HG02938 (cell line): ENCODE measurements around the gene SPEF2.
"Not testable (repeated sequence)": the region's sequence is repeated elsewhere in the genome, so short reads cannot be mapped to it uniquely, and the experiment has no call there.

Experiments
- ATAC-seq: cut with Tn5 transposase; IDR thresholded peaks from one replicate; pipeline ENCODE4 v1.9.1; 2021; ENCODE audit warnings: mild to moderate bottlenecking, moderate library complexity; ENCODE audit not compliant: unreplicated experiment

Gene SPEF2

GRCh38 chr5:35657877-35658276 is 40.2 kb downstream of the SPEF2 start:
- no peak for ATAC-seq

DNA sequence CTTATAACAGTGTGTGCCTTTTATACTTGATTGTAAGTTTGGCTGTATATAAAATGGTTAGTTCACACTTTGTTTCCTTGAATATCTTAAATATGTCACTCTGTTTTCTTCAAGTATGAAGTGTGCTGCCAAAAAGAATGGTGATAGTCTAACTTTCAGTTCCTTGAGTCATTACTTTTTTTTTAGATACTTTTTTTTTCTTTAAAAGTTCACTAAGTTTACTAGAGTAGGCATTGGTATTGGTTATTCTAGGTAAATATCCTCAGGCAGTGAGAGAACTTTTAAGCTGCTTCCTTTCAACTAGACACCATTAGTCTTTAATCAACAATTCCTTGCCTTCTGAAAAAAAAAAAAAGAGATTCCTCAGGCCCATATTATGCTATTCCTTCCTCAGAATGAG is 41.9 kb downstream of the SPEF2 start:
- ATAC-seq = no peak

GRCh38 chr5:35660451-35660850 is 42.8 kb downstream of the SPEF2 start:
- no peak for ATAC-seq

GRCh38 chr5:35664584-35664983 is 46.9 kb downstream of the SPEF2 start:
- no peak for ATAC-seq

- no peak for ATAC-seq
Observed at GRCh38 chr5:35665096-35665495, 47.4 kb downstream of the SPEF2 start.

- ATAC-seq = no peak
Observed at GRCh38 chr5:35668319-35668718, 50.7 kb downstream of the SPEF2 start.

- ATAC-seq = no peak
Observed at GRCh38 chr5:35668794-35669193, 51.1 kb downstream of the SPEF2 start.

- ATAC-seq = no peak
Observed at GRCh38 chr5:35671541-35672295, 54.1 kb downstream of the SPEF2 start.

DNA sequence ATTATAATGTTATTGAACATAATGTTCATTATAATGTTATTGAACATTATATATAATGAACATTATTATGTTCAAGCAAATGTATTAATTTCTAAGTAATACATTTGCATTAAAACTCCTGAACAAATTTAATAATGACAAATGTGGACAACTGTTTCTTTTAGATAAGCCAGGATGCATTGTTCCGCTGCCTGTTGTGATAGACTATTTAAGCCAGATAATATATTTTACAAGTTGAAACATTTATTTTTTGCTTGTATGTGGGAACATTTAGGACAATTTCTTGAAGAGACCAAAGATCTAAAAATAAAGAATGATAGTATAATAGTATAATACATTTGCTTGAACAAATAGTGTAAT is 54.6 kb downstream of the SPEF2 start:
- not testable (repeated sequence) for ATAC-seq

DNA sequence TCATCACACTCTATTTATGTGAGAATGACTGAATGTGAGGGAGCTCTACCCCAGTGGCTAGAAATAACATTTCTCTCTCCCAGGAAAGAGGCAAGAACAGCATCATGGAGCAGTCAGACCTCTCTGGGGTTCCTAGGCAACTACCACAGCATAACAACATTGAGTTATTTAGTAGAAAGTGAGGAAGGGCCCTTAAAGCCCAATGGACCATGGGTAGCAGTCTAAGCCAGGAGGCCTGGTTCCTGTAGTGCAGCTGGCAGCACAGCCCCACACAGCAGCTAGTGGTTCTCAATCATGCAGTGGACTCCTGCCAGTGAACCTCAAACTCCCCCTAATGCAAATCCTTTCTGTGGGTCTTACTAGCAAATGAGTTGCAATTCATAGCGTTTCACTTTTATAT is 55.3 kb downstream of the SPEF2 start:
- ATAC-seq = peak; percentile 66

- ATAC-seq = no peak
Observed at GRCh38 chr5:35674049-35674448, 56.4 kb downstream of the SPEF2 start.

DNA sequence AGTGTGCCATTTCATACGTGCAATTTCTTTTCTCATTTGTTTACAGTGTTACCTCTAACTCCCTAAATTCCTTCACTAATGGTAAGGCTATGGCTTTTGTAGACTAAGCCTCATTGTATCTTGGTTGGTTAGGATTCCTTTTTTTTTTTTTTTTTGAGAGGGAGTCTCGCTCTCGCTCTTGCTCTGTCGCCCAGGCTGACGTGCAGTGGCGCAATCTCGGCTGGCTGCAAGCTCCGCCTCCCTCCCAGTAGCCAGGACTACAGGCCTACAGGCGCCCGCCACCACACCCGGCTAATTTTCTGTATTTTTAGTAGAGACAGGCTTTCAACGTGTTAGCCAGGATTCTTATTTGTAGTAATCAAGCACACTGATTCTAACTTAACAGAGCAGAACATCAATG is 57.7 kb downstream of the SPEF2 start:
- no peak for ATAC-seq

DNA sequence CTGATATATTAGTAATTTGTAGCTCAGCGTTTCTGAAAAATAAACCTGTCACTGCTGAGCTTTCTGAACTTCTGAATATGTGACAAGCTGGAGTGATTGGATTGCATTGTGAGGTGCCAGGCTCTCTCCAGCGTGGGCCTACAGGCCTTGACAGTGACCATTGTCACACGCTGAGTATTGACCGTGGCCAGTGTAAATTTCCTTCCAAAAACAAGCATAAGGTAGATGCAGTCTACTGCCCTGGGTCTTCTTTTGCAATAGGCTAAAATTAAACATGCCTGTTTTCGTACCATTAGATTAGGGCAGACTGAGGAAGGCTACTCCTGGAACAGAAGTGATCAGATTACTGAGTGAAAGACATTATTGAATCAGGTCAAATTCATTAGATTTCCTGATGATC is 60.2 kb downstream of the SPEF2 start:
- ATAC-seq = no peak

DNA sequence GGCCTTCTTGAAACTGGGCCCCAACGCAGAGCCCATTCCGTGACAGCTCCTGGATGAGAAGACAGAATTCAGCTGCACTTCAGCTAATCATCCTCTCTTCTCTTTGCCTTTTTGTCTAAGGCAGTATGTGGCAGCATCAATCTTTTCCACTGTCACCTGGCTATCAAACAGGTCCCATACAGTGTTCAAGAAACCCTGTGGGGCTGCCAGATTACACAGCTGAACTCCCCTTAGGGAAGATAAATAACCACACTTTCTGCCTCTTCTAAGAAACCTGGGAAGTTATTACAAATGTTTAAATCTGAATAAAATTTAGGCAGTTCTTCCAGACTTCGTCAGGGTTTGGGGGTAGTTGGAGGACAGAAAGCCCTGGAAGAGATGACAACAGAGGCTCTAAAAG is 61.0 kb downstream of the SPEF2 start:
- ATAC-seq = no peak

- ATAC-seq = no peak
Observed at GRCh38 chr5:35679357-35679756, 61.7 kb downstream of the SPEF2 start.

DNA sequence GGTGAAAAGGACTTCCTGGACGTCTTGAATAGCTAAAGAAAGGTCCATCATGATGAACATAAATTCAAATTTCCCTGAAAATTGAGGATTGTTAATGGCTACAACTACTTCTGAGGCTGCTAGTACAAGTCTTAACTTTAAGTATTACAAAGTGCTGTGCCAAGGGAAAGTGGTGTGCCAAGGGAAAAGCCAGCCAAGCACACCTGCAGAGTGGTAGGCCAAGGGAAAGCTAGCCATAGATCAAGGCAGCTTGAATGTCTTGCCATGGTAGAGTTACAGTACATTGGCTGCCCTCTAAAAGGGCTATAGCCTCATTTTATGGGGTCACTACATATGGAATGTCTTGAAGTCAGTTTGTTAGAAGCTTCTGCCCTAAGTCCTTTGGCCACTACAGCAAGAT is 64.2 kb downstream of the SPEF2 start:
- no peak for ATAC-seq

GRCh38 chr5:35683466-35683865 is 65.8 kb downstream of the SPEF2 start:
- no peak for ATAC-seq

DNA sequence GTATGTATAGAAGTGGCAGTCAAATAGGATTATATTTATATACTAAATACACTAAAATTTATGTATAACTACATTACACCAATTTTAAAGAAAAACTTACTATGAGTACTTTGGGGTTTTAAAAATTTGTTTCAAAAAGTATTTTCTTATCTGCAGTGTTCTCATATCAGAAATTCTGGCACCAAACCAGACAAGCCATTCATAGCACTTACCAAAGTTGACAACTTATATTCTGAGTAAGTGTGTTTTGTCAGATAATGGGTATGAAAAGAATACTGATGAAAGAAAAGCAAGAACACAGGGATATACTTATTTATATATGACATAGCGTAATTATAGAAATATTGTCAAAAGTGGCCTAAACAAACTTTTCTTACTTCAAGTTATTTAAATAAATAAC is 67.5 kb downstream of the SPEF2 start:
- ATAC-seq = no peak

DNA sequence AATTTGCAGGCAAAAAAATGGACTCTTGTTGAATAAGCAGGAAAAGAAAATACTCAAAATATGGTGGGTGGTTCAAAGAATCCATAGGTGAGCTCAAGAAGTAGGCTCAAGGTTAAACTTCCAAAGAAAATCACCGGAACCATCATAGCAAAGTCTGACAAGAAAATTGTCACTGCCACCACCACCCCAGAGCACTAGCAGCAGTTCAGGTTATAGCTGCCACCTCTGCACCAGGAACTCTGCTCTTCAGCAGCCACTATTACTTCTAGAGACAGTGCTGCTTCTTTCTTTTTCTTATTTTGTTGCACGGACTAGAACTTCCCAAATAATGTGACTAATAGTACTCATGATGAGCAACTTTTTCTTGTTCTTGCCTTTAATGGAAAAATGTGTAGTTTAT is 70.3 kb downstream of the SPEF2 start:
- no peak for ATAC-seq

GRCh38 chr5:35694481-35694880 is 76.8 kb downstream of the SPEF2 start:
- no peak for ATAC-seq

- ATAC-seq = no peak
Observed at GRCh38 chr5:35698047-35698808, 80.6 kb downstream of the SPEF2 start.

DNA sequence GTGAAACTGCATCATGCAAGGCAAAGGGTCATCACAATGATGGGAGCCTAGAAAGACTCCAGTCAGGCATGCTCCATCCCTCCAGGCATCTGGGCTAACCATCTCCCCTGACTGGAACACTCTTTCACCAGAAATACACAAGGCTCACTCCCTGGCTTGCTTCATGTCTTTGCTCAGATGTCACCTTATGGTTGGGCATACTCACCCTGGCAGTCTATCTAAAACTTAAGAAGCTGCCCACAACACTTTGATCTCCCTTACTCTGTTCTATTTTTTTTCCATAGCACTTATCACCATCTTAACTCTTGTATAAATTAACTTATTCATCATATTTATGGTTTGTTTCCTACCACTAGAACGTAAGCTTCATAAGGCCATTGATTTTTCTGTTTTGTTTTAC is 90.0 kb downstream of the SPEF2 start:
- ATAC-seq = no peak

DNA sequence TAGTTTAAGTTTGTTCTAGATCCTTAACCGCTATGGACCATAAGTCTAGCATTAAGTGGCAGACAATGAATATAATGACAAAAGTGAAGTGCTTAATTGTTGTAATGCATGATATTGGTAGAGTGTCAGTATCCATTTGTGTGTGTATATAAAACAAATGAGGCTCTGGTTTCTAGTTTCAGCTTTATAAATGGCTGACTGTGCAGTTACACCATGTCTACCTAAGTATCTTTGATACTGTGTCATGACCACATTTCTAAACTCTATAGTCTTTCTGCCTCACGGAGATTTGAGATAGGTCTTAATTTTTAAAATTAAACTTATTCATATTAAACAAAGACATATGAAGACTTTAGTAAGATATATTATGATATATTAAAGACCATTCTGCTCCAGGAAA is 92.0 kb downstream of the SPEF2 start:
- ATAC-seq = no peak
